Measurements from ENCODE around the gene RBM23. TPM values are rescaled to one million over a fixed set of nuclear protein-coding genes. Genes with fewer than 3 reads are reported as not detected.
"Not testable (repeated sequence)": the region's sequence is repeated elsewhere in the genome, so short reads cannot be mapped to it uniquely, and the experiment has no call there.

Gene RBM23
- total and polyA plus RNA-seq, 2 donors (not counting 3 experiments of a cell fraction or from before 2014, with no cell fraction given), result 67.7 to 68.9 TPM

DNA sequence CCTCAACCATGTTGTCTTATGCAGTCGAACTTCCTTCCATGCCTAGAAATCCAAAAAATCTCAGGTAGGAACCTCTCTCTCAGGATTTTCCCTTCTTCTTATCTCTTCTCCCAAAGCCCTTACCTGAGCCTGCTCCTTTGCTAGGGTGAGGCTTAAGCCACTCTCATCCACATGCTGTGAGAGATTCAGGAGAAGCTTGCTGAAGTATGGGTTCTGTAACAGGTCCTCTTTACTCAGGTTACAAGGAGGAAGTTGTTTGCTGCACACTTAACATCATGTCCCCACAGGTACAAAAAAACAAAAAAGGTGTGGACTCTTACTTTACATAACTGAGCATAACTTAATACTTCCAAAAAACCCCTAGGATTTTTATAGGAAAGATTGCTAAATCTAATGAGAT is 33.5 kb upstream of the RBM23 start:
- FAIRE-seq, result no peak
- dilution Hi-C loops (cut with MboI; ENCODE audit: extremely low pct_ligation_motif_present, low sequenced_read_pairs), result no loop called here
- CTCF ChIA-PET, result no interaction called here

DNA sequence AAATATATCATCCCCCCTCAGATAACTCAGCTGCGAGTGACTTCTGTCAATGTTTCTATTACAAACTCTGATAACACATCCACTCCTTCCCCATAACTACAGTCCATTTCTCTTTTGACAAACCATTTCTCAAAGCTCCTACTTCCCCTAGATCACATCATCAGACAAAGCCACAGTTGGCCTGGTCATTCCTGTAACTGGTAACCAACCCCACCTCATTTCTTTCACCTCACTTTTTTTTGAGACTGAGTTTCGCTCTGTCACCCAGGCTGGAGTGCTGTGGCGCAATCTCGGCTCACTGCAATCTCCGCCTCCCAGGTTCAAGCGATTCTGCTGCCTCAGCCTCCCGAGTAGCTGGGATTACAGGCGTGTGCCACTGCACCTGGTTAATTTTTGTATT is 32.8 kb upstream of the RBM23 start:
- H3K79me2 ChIP-seq (ENCODE audit: control insufficient read depth, insufficient read depth, low read length); H4K20me1 ChIP-seq (replicated peaks; ENCODE audit: control insufficient read depth, extremely low read depth, insufficient read depth, low read length); DNase-seq (ENCODE audit: low read depth, low spot score); H3K4me2 ChIP-seq (ENCODE audit: insufficient read depth, low read length); H3K9me1 ChIP-seq (replicated peaks; ENCODE audit: control insufficient read depth, extremely low read depth, insufficient read depth, low read length); FAIRE-seq; H3K27ac ChIP-seq (ENCODE audit: insufficient read depth, low read depth, low read length); intact Hi-C loops (cut with micrococcal nuclease); H3K9me3 ChIP-seq (replicated peaks; ENCODE audit: control insufficient read depth, insufficient read depth, low read length); dilution Hi-C loops (cut with MboI; ENCODE audit: extremely low pct_ligation_motif_present, low sequenced_read_pairs); BruUV-seq (replicated peaks); H3K4me3 ChIP-seq (replicated peaks in 1 of 3; ENCODE audit: insufficient read depth in 1 of 3, low read depth in 1 of 3, low read length in 3 of 3); H3K36me3 ChIP-seq (ENCODE audit: control insufficient read depth in 2 of 2, extremely low read depth in 1 of 2, insufficient read depth in 2 of 2, low read length in 2 of 2); H2AFZ ChIP-seq (ENCODE audit: low read depth, low read length); POLR2A ChIA-PET; H3K9ac ChIP-seq (replicated peaks; ENCODE audit: extremely low read depth, insufficient read depth, low read length); H3K4me1 ChIP-seq (ENCODE audit: control insufficient read depth, extremely low read depth, insufficient read depth, low read length); H3K27me3 ChIP-seq (ENCODE audit: control insufficient read depth in 2 of 2, insufficient read depth in 2 of 2, low read length in 2 of 2): not testable (repeated sequence)
- CTCF ChIA-PET, result interaction anchor here (0.7 to 1.4 kb wide), 5 partner anchors 8 to 106 kb away, joined by 3 to 4 read pairs (median 3); partner anchors contain the start of genes CDH24 and PRMT5

More for the DNA sequence above, 33.5 kb upstream of the RBM23 start:
- no peak for DNase-seq (ENCODE audit: low read depth, low spot score)
- Histone ChIP-seq H3K9me3 (replicated peaks; ENCODE audit: control insufficient read depth, insufficient read depth, low read length) (no peaks in the 10 kb centered on the region), H3K4me2 (ENCODE audit: insufficient read depth, low read length) (no peak overlapping the region), H3K27me3 (ENCODE audit: control insufficient read depth in 2 of 2, insufficient read depth in 2 of 2, low read length in 2 of 2) (no peaks in the 10 kb centered on the region), H2AFZ (ENCODE audit: low read depth, low read length) (no peak overlapping the region), H3K4me3 (replicated peaks in 1 of 3; ENCODE audit: insufficient read depth in 1 of 3, low read depth in 1 of 3, low read length in 3 of 3) (no peak overlapping the region), H3K9ac (replicated peaks; ENCODE audit: extremely low read depth, insufficient read depth, low read length) (no peak overlapping the region), H3K4me1 (ENCODE audit: control insufficient read depth, extremely low read depth, insufficient read depth, low read length) (peaks cover 10% of the 10 kb centered on the region), H4K20me1 (replicated peaks; ENCODE audit: control insufficient read depth, extremely low read depth, insufficient read depth, low read length) (no peaks in the 10 kb centered on the region), H3K9me1 (replicated peaks; ENCODE audit: control insufficient read depth, extremely low read depth, insufficient read depth, low read length) (no peaks in the 10 kb centered on the region), H3K27ac (ENCODE audit: insufficient read depth, low read depth, low read length) (no peak overlapping the region), H3K79me2 (ENCODE audit: control insufficient read depth, insufficient read depth, low read length) (no peaks in the 10 kb centered on the region), H3K36me3 (ENCODE audit: control insufficient read depth in 2 of 2, extremely low read depth in 1 of 2, insufficient read depth in 2 of 2, low read length in 2 of 2) (peaks cover 0 to 7% of the 10 kb centered on the region in 2 experiments)
- intact Hi-C loops (cut with micrococcal nuclease), result no loop called here
- TF ChIP-seq MYC (IDR thresholded peaks at IDR 0.05; ENCODE audit: low read depth, low read length), result no peak
- no peak for TF ChIP-seq GATA2 (IDR thresholded peaks at IDR 0.05; ENCODE audit: insufficient read depth, insufficient read length, low read depth, low read length)
- TF ChIP-seq, protein P1, sequence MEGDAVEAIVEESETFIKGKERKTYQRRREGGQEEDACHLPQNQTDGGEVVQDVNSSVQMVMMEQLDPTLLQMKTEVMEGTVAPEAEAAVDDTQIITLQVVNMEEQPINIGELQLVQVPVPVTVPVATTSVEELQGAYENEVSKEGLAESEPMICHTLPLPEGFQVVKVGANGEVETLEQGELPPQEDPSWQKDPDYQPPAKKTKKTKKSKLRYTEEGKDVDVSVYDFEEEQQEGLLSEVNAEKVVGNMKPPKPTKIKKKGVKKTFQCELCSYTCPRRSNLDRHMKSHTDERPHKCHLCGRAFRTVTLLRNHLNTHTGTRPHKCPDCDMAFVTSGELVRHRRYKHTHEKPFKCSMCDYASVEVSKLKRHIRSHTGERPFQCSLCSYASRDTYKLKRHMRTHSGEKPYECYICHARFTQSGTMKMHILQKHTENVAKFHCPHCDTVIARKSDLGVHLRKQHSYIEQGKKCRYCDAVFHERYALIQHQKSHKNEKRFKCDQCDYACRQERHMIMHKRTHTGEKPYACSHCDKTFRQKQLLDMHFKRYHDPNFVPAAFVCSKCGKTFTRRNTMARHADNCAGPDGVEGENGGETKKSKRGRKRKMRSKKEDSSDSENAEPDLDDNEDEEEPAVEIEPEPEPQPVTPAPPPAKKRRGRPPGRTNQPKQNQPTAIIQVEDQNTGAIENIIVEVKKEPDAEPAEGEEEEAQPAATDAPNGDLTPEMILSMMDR (IDR thresholded peaks at IDR 0.05; ENCODE audit: extremely low read depth in 1 of 2, insufficient read depth in 1 of 2, low read depth in 1 of 2, low read length in 2 of 2), result no peak
- no peak for TF ChIP-seq EZH2 (IDR thresholded peaks at IDR 0.05; ENCODE audit: borderline replicate concordance, low read depth, low read length, severe bottlenecking)
- TF ChIP-seq FOS (IDR thresholded peaks at IDR 0.05; ENCODE audit: borderline replicate concordance, insufficient read depth, low read length), result no peak
- TF ChIP-seq, protein P2, sequence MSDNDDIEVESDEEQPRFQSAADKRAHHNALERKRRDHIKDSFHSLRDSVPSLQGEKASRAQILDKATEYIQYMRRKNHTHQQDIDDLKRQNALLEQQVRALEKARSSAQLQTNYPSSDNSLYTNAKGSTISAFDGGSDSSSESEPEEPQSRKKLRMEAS (IDR thresholded peaks at IDR 0.05; ENCODE audit: insufficient read depth, insufficient read length), result no peak
- TF ChIP-seq POLR2A (IDR thresholded peaks at IDR 0.05; ENCODE audit: low read depth, low read length), result no peak
- no peak for TF ChIP-seq POLR2AphosphoS5 (IDR thresholded peaks at IDR 0.05; ENCODE audit: insufficient read depth, low read depth, low read length)
- TF ChIP-seq JUN (IDR thresholded peaks at IDR 0.05; ENCODE audit: borderline replicate concordance, insufficient read depth, insufficient read length, low read depth), result no peak
- POLR2A ChIA-PET, result no interaction called here
- no TSS peak for BruUV-seq (replicated peaks)

All from endothelial cell of umbilical vein (primary cell).